A673 (cell line): ENCODE measurements around the gene MYO1H.

Experiments used
- CTCF ChIP-seq: fragments of 300-800, 200-600 bp; sonication (generic); conservative IDR thresholded peaks from 2 replicates; pipeline ENCODE4 v1.5.1; 2017; ENCODE audit warnings: low read depth, mild to moderate bottlenecking, antibody characterized with exemption, low read length, moderate library complexity, mixed read lengths
- EZH2 ChIP-seq: fragments of 200-600 bp; sonication (generic); IDR thresholded peaks from 2 replicates; pipeline ENCODE4 v1.6.1; 2017; ENCODE audit warnings: borderline replicate concordance, low read depth, mild to moderate bottlenecking, mixed read lengths, antibody characterized with exemption, low read length; ENCODE audit not compliant: poor library complexity, severe bottlenecking

- TF ChIP-seq CTCF, result no peak
- no peak for TF ChIP-seq EZH2
Observed at GRCh38 chr12:109460538-109460937, 112.8 kb downstream of the MYO1H start.
